NCI-H146 treated with DMSO at 0.1 percent for 48 hours (cell line): Measurements from ENCODE around the gene RFX3.

ENCODE experiments used
- DNase-seq: peaks from one replicate; lab custom pipeline; 2025; ENCODE audit not compliant: unreplicated experiment; lab: John Stamatoyannopoulos, UW

The RFX3 gene

GRCh38 chr9:3514786-3515185, 11.0 kb downstream of the RFX3 start:
- DNase-seq: no peak

GRCh38 chr9:3513265-3513818, 12.5 kb downstream of the RFX3 start:
- DNase-seq: no peak

GRCh38 chr9:3511551-3511950, 14.2 kb downstream of the RFX3 start:
- DNase-seq: no peak

- no peak for DNase-seq
Measured at GRCh38 chr9:3510796-3511195, 15.0 kb downstream of the RFX3 start.

GRCh38 chr9:3509926-3510325, 15.9 kb downstream of the RFX3 start:
- no peak for DNase-seq

GRCh38 chr9:3508521-3509291, 17.1 kb downstream of the RFX3 start:
- DNase-seq: peak; percentile 92

- DNase-seq: no peak
Measured at GRCh38 chr9:3508078-3508431, 17.7 kb downstream of the RFX3 start.

- no peak for DNase-seq
Measured at GRCh38 chr9:3507395-3508077, 18.3 kb downstream of the RFX3 start.

GRCh38 chr9:3506164-3506563, 19.6 kb downstream of the RFX3 start:
- DNase-seq: no peak

- DNase-seq: peak; percentile 36
Measured at GRCh38 chr9:3502560-3503398, 23.0 kb downstream of the RFX3 start.

GRCh38 chr9:3500044-3500443, 25.8 kb downstream of the RFX3 start:
- DNase-seq: no peak

GRCh38 chr9:3498691-3499090, 27.1 kb downstream of the RFX3 start:
- DNase-seq: peak; percentile 85

GRCh38 chr9:3497857-3498256, 27.9 kb downstream of the RFX3 start:
- peak; percentile 35 for DNase-seq

- DNase-seq: no peak
Measured at GRCh38 chr9:3497401-3497800, 28.4 kb downstream of the RFX3 start.

- DNase-seq: no peak
Measured at GRCh38 chr9:3495855-3496254, 29.9 kb downstream of the RFX3 start.

GRCh38 chr9:3492214-3492613, 33.6 kb downstream of the RFX3 start:
- no peak for DNase-seq

GRCh38 chr9:3491450-3491849, 34.4 kb downstream of the RFX3 start:
- no peak for DNase-seq

GRCh38 chr9:3490957-3491356, 34.8 kb downstream of the RFX3 start:
- DNase-seq: peak; percentile 76

GRCh38 chr9:3482578-3482977, 43.2 kb downstream of the RFX3 start:
- DNase-seq: no peak

GRCh38 chr9:3480353-3480655, 45.5 kb downstream of the RFX3 start:
- DNase-seq: no peak

GRCh38 chr9:3479514-3480352, 46.1 kb downstream of the RFX3 start:
- DNase-seq: no peak
